ENCODE results near the gene EIF4E3.

DNA sequence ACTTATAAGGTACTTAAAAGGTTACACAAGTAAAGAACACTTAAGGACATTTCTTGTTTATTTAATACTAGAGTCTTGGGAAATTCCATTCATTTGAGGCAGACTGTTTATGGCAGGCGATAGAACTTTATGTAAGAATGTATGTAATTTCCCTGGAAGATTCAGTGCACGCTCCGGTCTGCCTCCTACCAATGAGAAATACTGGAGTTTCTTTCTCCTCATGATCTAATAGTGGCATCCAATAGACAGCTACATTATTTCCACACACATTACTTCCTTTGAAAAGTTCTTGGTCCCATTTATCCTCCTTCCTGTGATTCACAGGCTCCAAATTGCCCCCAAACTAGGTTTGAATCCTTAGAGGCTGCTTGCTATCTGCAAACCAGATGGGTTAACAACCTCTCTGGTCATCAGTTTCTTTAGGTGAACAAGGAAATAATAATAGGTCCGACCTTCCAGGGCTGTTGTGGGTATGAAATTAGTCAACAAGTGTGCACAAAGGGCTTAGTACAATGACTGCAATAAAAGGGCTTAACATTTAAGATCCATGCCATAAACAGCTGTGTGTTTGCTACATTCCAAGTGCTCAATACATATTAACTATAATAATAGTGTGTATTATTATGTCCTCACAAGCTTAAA lies 30.7 kb downstream of the EIF4E3 start:
- TF ChIP-seq, protein P1, sequence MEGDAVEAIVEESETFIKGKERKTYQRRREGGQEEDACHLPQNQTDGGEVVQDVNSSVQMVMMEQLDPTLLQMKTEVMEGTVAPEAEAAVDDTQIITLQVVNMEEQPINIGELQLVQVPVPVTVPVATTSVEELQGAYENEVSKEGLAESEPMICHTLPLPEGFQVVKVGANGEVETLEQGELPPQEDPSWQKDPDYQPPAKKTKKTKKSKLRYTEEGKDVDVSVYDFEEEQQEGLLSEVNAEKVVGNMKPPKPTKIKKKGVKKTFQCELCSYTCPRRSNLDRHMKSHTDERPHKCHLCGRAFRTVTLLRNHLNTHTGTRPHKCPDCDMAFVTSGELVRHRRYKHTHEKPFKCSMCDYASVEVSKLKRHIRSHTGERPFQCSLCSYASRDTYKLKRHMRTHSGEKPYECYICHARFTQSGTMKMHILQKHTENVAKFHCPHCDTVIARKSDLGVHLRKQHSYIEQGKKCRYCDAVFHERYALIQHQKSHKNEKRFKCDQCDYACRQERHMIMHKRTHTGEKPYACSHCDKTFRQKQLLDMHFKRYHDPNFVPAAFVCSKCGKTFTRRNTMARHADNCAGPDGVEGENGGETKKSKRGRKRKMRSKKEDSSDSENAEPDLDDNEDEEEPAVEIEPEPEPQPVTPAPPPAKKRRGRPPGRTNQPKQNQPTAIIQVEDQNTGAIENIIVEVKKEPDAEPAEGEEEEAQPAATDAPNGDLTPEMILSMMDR (IDR thresholded peaks at IDR 0.05; ENCODE audit: insufficient read depth, low read length, poor library complexity, severe bottlenecking), result no peak
- TF ChIP-seq EZH2phosphoT487 (conservative IDR thresholded peaks at IDR 0.05; ENCODE audit: low read length), result no peak
